Endodermal cell (in vitro differentiated cells): ENCODE data around the gene IL26. TPM values are rescaled to one million over a fixed set of nuclear protein-coding genes. Genes with fewer than 3 reads are reported as not detected.

Experiments
- DNase-seq: peaks from one replicate; pipeline ENCODE4 v3.0.0-alpha.2; 2017
- H3K27ac ChIP-seq: 2 replicates; pipeline ENCODE4 v1.5.1; 2013; ENCODE audit warnings: mild to moderate bottlenecking, low read depth, low read length, moderate library complexity
- H3K27me3 ChIP-seq: 2 replicates; pipeline ENCODE4 v1.6.1; 2013; ENCODE audit warnings: mild to moderate bottlenecking, low read length, moderate library complexity; ENCODE audit not compliant: insufficient read depth, control insufficient read depth, poor library complexity, severe bottlenecking
- H3K36me3 ChIP-seq: 2 replicates; pipeline ENCODE4 v1.7.0; 2013; ENCODE audit warnings: mild to moderate bottlenecking, low read length, moderate library complexity; ENCODE audit not compliant: control insufficient read depth, insufficient read depth
- H3K4me1 ChIP-seq: one replicate; pipeline ENCODE4 v1.7.0; 2013; ENCODE audit warnings: low read length; ENCODE audit not compliant: control insufficient read depth, insufficient read depth
- H3K4me3 ChIP-seq: 2 replicates; pipeline ENCODE4 v1.5.1; 2013; ENCODE audit warnings: mild to moderate bottlenecking, low read length, moderate library complexity
- H3K9ac ChIP-seq: 2 replicates; pipeline ENCODE4 v1.6.1; 2013; ENCODE audit warnings: mild to moderate bottlenecking, low read length, moderate library complexity; ENCODE audit not compliant: poor library complexity, severe bottlenecking; ENCODE audit errors: extremely low read depth
- H3K9me3 ChIP-seq: 2 replicates; pipeline ENCODE4 v1.6.1; 2013; ENCODE audit warnings: mild to moderate bottlenecking, low read length, moderate library complexity; ENCODE audit not compliant: control insufficient read depth
- H3K27ac Mint-ChIP-seq: 2 replicates; pipeline ENCODE4 v1.8.0; 2020; ENCODE audit warnings: mixed read lengths
- H3K27me3 Mint-ChIP-seq: 2 replicates; pipeline ENCODE4 v1.8.0; 2021; ENCODE audit warnings: mild to moderate bottlenecking, mixed read lengths; ENCODE audit not compliant: insufficient read depth
- H3K36me3 Mint-ChIP-seq: 2 replicates; pipeline ENCODE4 v1.8.0; 2020; ENCODE audit warnings: low read depth, mixed read lengths
- H3K4me1 Mint-ChIP-seq: 2 replicates; pipeline ENCODE4 v1.8.0; 2020; ENCODE audit warnings: mixed read lengths
- H3K4me3 Mint-ChIP-seq: 2 replicates; pipeline ENCODE4 v1.8.0; 2020; ENCODE audit warnings: mild to moderate bottlenecking, moderate library complexity, mixed read lengths
- H3K9me3 Mint-ChIP-seq: 2 replicates; pipeline ENCODE4 v1.8.0; 2020; ENCODE audit warnings: mild to moderate bottlenecking, mixed read lengths
- CTCF ChIP-seq: fragments of 200-600 bp; sonication (generic); conservative IDR thresholded peaks from 2 replicates; pipeline ENCODE4 v1.5.0; 2021; ENCODE audit warnings: antibody characterized with exemption, mild to moderate bottlenecking
- WGBS, 2 experiments: methylation state at CpG; one replicate each; pipeline versions ENCODE4 v1.1.5 to v1.1.7; 2013; ENCODE audit warnings: missing lambda C conversion rate in 2 of 2, mixed read lengths in 1 of 2; ENCODE audit not compliant: insufficient coverage in 1 of 2, insufficient read length in 1 of 2; 5-methylcytosine and 5-hydroxymethylcytosine counted together
- total RNA-seq, 2 donors: library from RNA; stranded (reverse); fragmentation: NEBNext Ultra II Directional in 1 of 2; extraction: Animal tissue kit (Norgen Biotek cat#: 25700) in 1 of 2; gene quantifications; 2 replicates in 1 of 2; 3 replicates in 1 of 2; pipeline ENCODE4 v1.2.1, GENCODE V29; 2021

The IL26 gene
- total RNA-seq, 2 donors from 2014 or later, result not detected

GRCh38 chr12:68199127-68199526, 26.5 kb downstream of the IL26 start:
- DNase-seq, result no peak
- H3K4me3 Mint-ChIP-seq, result no peak overlapping the region
- Histone ChIP-seq H3K36me3 (no peaks in the 10 kb centered on the region), H3K9me3 (no peaks in the 10 kb centered on the region), H3K27me3 (peaks cover 44% of the 10 kb centered on the region), H3K27ac (no peak overlapping the region), H3K9ac (no peak overlapping the region), H3K4me3 (no peak overlapping the region), H3K4me1 (no peaks in the 10 kb centered on the region)
- H3K4me1 Mint-ChIP-seq, result peaks cover 20% of the 10 kb centered on the region
- H3K36me3 Mint-ChIP-seq, result no peaks in the 10 kb centered on the region
- no peak overlapping the region for H3K27ac Mint-ChIP-seq
- peaks cover 22% of the 10 kb centered on the region for H3K27me3 Mint-ChIP-seq
- TF ChIP-seq CTCF, result no peak
- no peaks in the 10 kb centered on the region for H3K9me3 Mint-ChIP-seq
- 91% methylated on average over 1 of the region's 1 CpG; no CpG with 5 or more reads in 1 of the 2 experiments for whole genome bisulfite sequencing, 2 experiments

DNA sequence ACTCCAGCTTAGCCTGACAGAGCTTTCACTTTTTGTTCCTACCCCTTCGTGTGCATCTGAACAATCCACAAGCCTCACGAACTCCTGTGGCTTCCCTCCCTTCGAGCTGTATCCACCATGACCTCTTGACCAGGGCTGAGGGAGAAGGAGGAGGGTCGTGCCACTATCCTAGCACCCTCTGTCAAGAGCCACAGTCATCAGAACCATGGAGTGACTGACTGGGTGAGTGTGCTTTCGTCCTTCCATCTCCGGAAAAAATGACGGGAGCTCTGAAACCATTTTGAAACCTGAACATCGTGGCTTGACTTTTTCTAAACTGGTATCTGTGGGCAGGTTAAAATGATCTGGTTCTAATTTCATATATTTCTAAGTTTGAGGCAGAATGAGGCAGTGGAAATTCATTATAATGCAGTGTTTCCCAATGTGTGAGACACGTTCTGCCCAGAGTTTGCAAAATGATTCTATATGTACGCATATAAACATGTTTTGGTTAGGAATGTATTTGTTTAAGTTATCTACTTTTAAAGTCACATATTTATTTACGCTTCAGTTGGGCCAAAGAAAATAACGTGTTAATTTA, 27.0 kb downstream of the IL26 start:
- Mint-ChIP-seq H3K4me1 (peaks cover 18% of the 10 kb centered on the region), H3K36me3 (no peaks in the 10 kb centered on the region), H3K9me3 (no peaks in the 10 kb centered on the region), H3K27ac (no peak overlapping the region), H3K27me3 (peaks cover 18% of the 10 kb centered on the region), H3K4me3 (no peak overlapping the region)
- DNase-seq, result no peak
- H3K36me3 ChIP-seq, result no peaks in the 10 kb centered on the region
- H3K4me3 ChIP-seq, result no peak overlapping the region
- no peak overlapping the region for H3K27ac ChIP-seq
- WGBS, 2 experiments, result 91 to 93% methylated on average over 6 to 11 of the region's 12 CpGs
- no peaks in the 10 kb centered on the region for H3K4me1 ChIP-seq
- no peak overlapping the region for H3K9ac ChIP-seq
- TF ChIP-seq CTCF, result no peak
- H3K27me3 ChIP-seq, result peaks cover 41% of the 10 kb centered on the region
- no peaks in the 10 kb centered on the region for H3K9me3 ChIP-seq

DNA sequence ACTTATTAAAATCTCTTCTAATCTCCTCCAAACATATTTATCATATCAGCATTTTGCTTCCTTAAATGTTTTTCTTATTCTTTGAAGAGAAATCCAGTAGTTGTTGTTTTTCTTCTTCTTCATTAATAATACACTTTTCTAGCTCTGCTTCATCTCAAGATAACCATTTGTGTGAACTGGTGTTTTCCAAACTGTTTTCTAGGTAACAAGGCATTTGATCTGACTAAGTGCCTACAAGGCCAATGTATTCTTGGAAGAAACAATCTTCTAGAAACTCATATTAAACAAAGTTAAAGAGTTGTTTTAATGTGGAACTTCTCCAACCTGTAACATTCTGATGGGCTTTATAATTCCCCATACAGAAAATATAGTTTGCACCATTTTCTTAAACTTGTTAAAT, 35.3 kb downstream of the IL26 start:
- H3K27ac Mint-ChIP-seq, result no peak overlapping the region
- Histone ChIP-seq H3K36me3 (no peaks in the 10 kb centered on the region), H3K9me3 (no peaks in the 10 kb centered on the region), H3K27me3 (no peaks in the 10 kb centered on the region), H3K9ac (no peak overlapping the region), H3K4me3 (no peak overlapping the region), H3K27ac (no peak overlapping the region), H3K4me1 (no peaks in the 10 kb centered on the region)
- TF ChIP-seq CTCF, result no peak
- no peak overlapping the region for H3K4me3 Mint-ChIP-seq
- DNase-seq, result no peak
- no peaks in the 10 kb centered on the region for H3K4me1 Mint-ChIP-seq
- no peaks in the 10 kb centered on the region for H3K9me3 Mint-ChIP-seq
- no peaks in the 10 kb centered on the region for H3K27me3 Mint-ChIP-seq
- no peaks in the 10 kb centered on the region for H3K36me3 Mint-ChIP-seq
